MM.1S (cell line): ENCODE data around the gene MYO9A.

Experiments
- DNase-seq: peaks from one replicate; pipeline ENCODE4 v3.0.0-alpha.2; 2015
- H2AFZ ChIP-seq: fragments of 300-600 bp; sonication (generic); 2 replicates; pipeline ENCODE4 v1.6.0; 2016; ENCODE audit warnings: antibody characterized with exemption, low read length
- H3F3A ChIP-seq: fragments of 300-600 bp; sonication (generic); 2 replicates; pipeline ENCODE4 v1.6.1; 2016; ENCODE audit warnings: mild to moderate bottlenecking, antibody characterized with exemption, low read length, moderate library complexity, mixed read lengths; ENCODE audit not compliant: insufficient read depth
- H3K27ac ChIP-seq: fragments of 300-600 bp; sonication (generic); 2 replicates; pipeline ENCODE4 v1.5.1; 2016; ENCODE audit warnings: mild to moderate bottlenecking, low read length
- H3K27me3 ChIP-seq: fragments of 300-600 bp; sonication (generic); replicated peaks from 2 replicates; pipeline ENCODE4 v1.6.0; 2016; ENCODE audit warnings: low read length; ENCODE audit not compliant: insufficient read depth
- H3K36me3 ChIP-seq: fragments of 300-600 bp; sonication (generic); replicated peaks from 2 replicates; pipeline ENCODE4 v1.6.1; 2016; ENCODE audit warnings: mild to moderate bottlenecking, low read length, mixed read lengths; ENCODE audit not compliant: insufficient read depth
- H3K4me1 ChIP-seq: fragments of 300-600 bp; sonication (generic); 2 replicates; pipeline ENCODE4 v1.6.1; 2016; ENCODE audit warnings: low read length, mixed read lengths
- H3K4me2 ChIP-seq: fragments of 300-600 bp; sonication (generic); 2 replicates; pipeline ENCODE4 v1.6.0; 2016; ENCODE audit warnings: low read depth, low read length
- H3K4me3 ChIP-seq: fragments of 300-600 bp; sonication (generic); 2 replicates; pipeline ENCODE4 v1.5.1; 2016; ENCODE audit warnings: low read length, mixed read lengths
- H3K79me2 ChIP-seq: fragments of 300-600 bp; sonication (generic); 2 replicates; pipeline ENCODE4 v1.6.1; 2016; ENCODE audit warnings: mixed run types, low read length, mixed read lengths
- H3K9ac ChIP-seq: fragments of 300-600 bp; sonication (generic); 2 replicates; pipeline ENCODE4 v1.6.1; 2016; ENCODE audit warnings: low read length, mixed read lengths
- H3K9me2 ChIP-seq: fragments of 300-600 bp; sonication (generic); replicated peaks from 2 replicates; pipeline ENCODE4 v1.6.1; 2016; ENCODE audit warnings: mild to moderate bottlenecking, low read length, mixed read lengths; ENCODE audit not compliant: insufficient read depth
- H3K9me3 ChIP-seq: fragments of 300-600 bp; sonication (generic); replicated peaks from 2 replicates; pipeline ENCODE4 v1.6.1; 2016; ENCODE audit warnings: mild to moderate bottlenecking, low read length, mixed read lengths; ENCODE audit not compliant: insufficient read depth
- H4K20me1 ChIP-seq: fragments of 300-600 bp; sonication (generic); 2 replicates; pipeline ENCODE4 v1.6.1; 2016; ENCODE audit warnings: mild to moderate bottlenecking, low read length, moderate library complexity, mixed read lengths; ENCODE audit not compliant: insufficient read depth
- EZH2 ChIP-seq: fragments of 300-600 bp; sonication (generic); optimal IDR thresholded peaks from 2 replicates; pipeline ENCODE3; 2017; ENCODE audit warnings: low read depth, mild to moderate bottlenecking, antibody characterized with exemption, low read length, mixed read lengths
- EZH2phosphoT487 ChIP-seq: fragments of 300-600 bp; sonication (generic); IDR thresholded peaks from 2 replicates; pipeline ENCODE4 v1.6.1; 2018; ENCODE audit warnings: antibody characterized with exemption, low read length
- TF ChIP-seq, protein P1 (sequence below): fragments of 300-600 bp; sonication (generic); IDR thresholded peaks from 2 replicates; pipeline ENCODE4 v1.5.1; 2016; ENCODE audit warnings: antibody characterized with exemption, low read length, mixed read lengths

Gene MYO9A

DNA sequence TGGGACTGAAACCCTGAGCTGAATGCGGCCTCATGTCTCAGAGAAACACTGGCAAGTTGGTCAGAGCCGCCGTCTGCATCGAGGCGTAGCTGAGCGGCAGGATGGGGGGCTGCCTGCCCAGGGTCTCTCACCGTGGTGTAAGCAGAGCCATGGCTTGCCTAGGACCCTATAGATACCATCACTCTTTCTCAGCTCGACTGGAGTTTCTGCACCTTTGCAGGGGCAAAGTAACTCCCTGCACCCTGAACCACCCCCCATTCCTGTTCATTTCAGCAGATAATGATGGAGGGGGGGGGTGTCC lies 336.0 kb downstream of the MYO9A start:
- no peaks in the 10 kb centered on the region for H3K27me3 ChIP-seq
- no peaks in the 10 kb centered on the region for H3K9me3 ChIP-seq
- H3F3A ChIP-seq: no peaks in the 10 kb centered on the region
- H4K20me1 ChIP-seq: no peaks in the 10 kb centered on the region
- no peak for DNase-seq
- H3K4me2 ChIP-seq: no peak overlapping the region
- no peaks in the 10 kb centered on the region for H3K9me2 ChIP-seq
- no peak overlapping the region for H3K4me3 ChIP-seq
- TF ChIP-seq EZH2 (no peak), EZH2phosphoT487 (no peak)
- TF ChIP-seq, protein P1, sequence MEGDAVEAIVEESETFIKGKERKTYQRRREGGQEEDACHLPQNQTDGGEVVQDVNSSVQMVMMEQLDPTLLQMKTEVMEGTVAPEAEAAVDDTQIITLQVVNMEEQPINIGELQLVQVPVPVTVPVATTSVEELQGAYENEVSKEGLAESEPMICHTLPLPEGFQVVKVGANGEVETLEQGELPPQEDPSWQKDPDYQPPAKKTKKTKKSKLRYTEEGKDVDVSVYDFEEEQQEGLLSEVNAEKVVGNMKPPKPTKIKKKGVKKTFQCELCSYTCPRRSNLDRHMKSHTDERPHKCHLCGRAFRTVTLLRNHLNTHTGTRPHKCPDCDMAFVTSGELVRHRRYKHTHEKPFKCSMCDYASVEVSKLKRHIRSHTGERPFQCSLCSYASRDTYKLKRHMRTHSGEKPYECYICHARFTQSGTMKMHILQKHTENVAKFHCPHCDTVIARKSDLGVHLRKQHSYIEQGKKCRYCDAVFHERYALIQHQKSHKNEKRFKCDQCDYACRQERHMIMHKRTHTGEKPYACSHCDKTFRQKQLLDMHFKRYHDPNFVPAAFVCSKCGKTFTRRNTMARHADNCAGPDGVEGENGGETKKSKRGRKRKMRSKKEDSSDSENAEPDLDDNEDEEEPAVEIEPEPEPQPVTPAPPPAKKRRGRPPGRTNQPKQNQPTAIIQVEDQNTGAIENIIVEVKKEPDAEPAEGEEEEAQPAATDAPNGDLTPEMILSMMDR: no peak
- no peak overlapping the region for H2AFZ ChIP-seq
- no peaks in the 10 kb centered on the region for H3K4me1 ChIP-seq
- H3K36me3 ChIP-seq: no peaks in the 10 kb centered on the region
- H3K9ac ChIP-seq: no peak overlapping the region
- no peak overlapping the region for H3K27ac ChIP-seq
- no peaks in the 10 kb centered on the region for H3K79me2 ChIP-seq

DNA sequence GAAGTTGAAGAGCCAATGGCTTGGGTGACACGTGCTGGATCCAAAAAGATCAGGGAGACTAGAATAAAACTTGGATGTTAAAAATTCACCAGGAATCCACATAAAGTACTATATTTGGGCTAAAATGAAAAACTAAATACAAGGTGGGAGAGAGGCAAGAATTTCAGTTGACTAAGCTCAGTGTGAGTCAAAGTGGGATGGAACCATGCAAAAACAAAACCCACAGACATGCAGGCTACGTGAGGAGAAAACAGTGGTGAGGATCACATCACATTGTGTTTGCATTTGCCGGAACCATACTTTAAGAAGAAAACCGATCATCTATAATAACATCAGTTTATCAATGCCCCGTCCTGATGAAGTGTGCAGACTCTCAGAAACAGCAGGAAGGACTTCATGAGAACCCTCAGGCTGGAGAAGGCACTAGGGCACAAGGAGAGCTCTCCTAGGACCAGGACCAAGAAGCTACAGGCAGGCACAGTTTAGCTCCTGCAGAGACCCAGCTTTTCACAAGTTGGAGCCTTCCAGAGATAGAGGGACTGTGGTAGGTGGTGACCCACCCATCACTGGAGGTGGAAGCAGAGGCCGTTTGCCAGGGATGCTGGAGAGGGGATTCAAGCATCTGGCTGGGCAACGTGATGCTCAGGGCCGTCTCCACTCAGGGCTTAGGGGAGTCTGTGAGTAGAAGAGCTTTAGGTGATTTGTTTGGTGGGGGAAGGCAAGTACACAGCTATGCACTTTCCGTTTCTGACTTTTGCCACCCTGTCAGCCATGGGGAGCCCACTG lies 336.6 kb downstream of the MYO9A start:
- H4K20me1 ChIP-seq: no peaks in the 10 kb centered on the region
- H3K9me2 ChIP-seq: no peaks in the 10 kb centered on the region
- no peak overlapping the region for H3K9ac ChIP-seq
- H3K27me3 ChIP-seq: no peaks in the 10 kb centered on the region
- no peaks in the 10 kb centered on the region for H3K79me2 ChIP-seq
- H3K4me2 ChIP-seq: no peak overlapping the region
- no peak overlapping the region for H3K4me3 ChIP-seq
- no peak for TF ChIP-seq EZH2
- TF ChIP-seq, protein P1: no peak
- TF ChIP-seq EZH2phosphoT487: no peak
- H3K27ac ChIP-seq: no peak overlapping the region
- H3F3A ChIP-seq: no peaks in the 10 kb centered on the region
- H3K4me1 ChIP-seq: no peaks in the 10 kb centered on the region
- H2AFZ ChIP-seq: no peak overlapping the region
- no peaks in the 10 kb centered on the region for H3K9me3 ChIP-seq
- no peak for DNase-seq
- H3K36me3 ChIP-seq: no peaks in the 10 kb centered on the region

DNA sequence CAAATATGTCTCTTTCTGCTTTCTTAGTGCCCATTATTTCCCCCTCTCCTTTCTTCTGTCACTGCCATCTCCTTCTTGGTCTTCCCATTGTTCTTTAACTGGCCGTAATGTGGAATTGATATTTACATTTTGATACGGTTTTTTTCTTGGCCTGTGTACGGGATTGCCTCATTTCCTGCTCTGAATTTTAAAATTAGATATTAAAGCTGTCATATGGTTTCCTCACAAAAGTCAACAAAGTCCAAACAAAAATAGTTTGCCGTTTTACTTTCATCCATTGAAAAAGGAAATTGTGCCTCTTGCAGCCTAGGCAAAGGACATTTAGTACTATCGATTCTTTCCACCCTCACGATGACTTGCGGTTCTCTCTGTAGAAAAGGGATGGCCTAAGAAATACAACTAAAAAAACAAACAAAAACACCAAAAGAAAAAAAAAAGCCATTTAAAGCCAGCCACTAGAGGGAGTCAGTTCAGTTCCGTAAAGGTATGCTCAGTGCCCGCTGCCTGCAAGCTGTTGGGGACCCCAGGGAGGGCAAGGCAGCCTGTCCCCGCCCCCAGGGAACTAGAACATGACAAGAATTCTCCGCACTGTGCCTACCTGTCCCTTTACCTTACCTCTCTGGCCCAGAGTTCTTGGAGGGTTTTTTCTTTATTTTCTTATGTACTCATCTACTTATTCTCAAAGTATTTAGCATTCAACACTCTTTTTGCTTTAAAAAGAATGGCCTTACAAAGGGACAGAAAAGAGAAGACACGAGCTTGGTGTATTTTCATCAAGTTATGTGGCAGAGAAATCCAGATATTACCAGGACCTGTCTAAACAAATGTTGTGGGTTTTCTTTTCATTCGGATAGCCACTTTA lies 337.6 kb downstream of the MYO9A start:
- H3K36me3 ChIP-seq: no peaks in the 10 kb centered on the region
- H3K79me2 ChIP-seq: no peaks in the 10 kb centered on the region
- peak overlapping the region; percentile 38; the same call in 1 of the 2 replicates for H3K4me2 ChIP-seq
- no peaks in the 10 kb centered on the region for H3K27me3 ChIP-seq
- H2AFZ ChIP-seq: peak overlapping the region; percentile 60
- no peak overlapping the region for H3K27ac ChIP-seq
- no peaks in the 10 kb centered on the region for H3K9me2 ChIP-seq
- H3F3A ChIP-seq: no peaks in the 10 kb centered on the region
- no peaks in the 10 kb centered on the region for H4K20me1 ChIP-seq
- H3K4me3 ChIP-seq: 0 out of 2 replicates have a peak overlapping the region, but pooled peaks have one; percentile 12
- DNase-seq: peak; percentile 60
- no peaks in the 10 kb centered on the region for H3K9me3 ChIP-seq
- TF ChIP-seq, protein P1: peak; percentile 77
- no peak for TF ChIP-seq EZH2phosphoT487
- no peaks in the 10 kb centered on the region for H3K4me1 ChIP-seq
- H3K9ac ChIP-seq: peak overlapping the region; percentile 12; the same call in 1 of the 2 replicates
